Parathyroid adenoma (tissue), 2 donors: ENCODE measurements around the gene PDE4D.

Experiments
- H2AFZ ChIP-seq: fragments of 300-600 bp; sonication (generic); one replicate; pipeline ENCODE4 v1.7.0; 2017; ENCODE audit warnings: antibody characterized with exemption, mild to moderate bottlenecking
- H3K27ac ChIP-seq: fragments of 300-600 bp; sonication (generic); one replicate; pipeline ENCODE4 v1.7.0; 2017
- H3K27me3 ChIP-seq: fragments of 300-600 bp; sonication (generic); one replicate; pipeline ENCODE4 v1.7.0; 2017; ENCODE audit warnings: low read length; ENCODE audit not compliant: control insufficient read depth, insufficient read depth
- H3K36me3 ChIP-seq: fragments of 300-600 bp; sonication (generic); one replicate; pipeline ENCODE4 v1.7.0; 2017; ENCODE audit warnings: low read length; ENCODE audit not compliant: control insufficient read depth, insufficient read depth
- H3K4me1 ChIP-seq: fragments of 300-600 bp; sonication (generic); one replicate; pipeline ENCODE4 v1.7.0; 2017; ENCODE audit warnings: control low read depth
- H3K4me2 ChIP-seq: fragments of 300-600 bp; sonication (generic); one replicate; pipeline ENCODE4 v1.7.0; 2017; ENCODE audit warnings: low read length
- H3K4me3 ChIP-seq: fragments of 300-600 bp; sonication (generic); one replicate; pipeline ENCODE4 v1.7.0; 2017; ENCODE audit warnings: low read depth, low read length
- H3K79me2 ChIP-seq: fragments of 300-600 bp; sonication (generic); one replicate; pipeline ENCODE4 v1.7.0; 2017; ENCODE audit warnings: control low read depth
- H3K9ac ChIP-seq: fragments of 300-600 bp; sonication (generic); one replicate; pipeline ENCODE4 v1.7.0; 2017; ENCODE audit warnings: mild to moderate bottlenecking
- H3K9me3 ChIP-seq: fragments of 300-600 bp; sonication (generic); one replicate; pipeline ENCODE4 v1.7.0; 2017; ENCODE audit warnings: low read length; ENCODE audit not compliant: control insufficient read depth
- TF ChIP-seq, protein P1 (sequence below): fragments of 300-600 bp; sonication (generic); IDR thresholded peaks from one replicate; pipeline ENCODE4 v1.7.0; 2017; ENCODE audit warnings: antibody characterized with exemption, mild to moderate bottlenecking
- donor health status: primary hyperparathyroidism.

PDE4D gene

DNA sequence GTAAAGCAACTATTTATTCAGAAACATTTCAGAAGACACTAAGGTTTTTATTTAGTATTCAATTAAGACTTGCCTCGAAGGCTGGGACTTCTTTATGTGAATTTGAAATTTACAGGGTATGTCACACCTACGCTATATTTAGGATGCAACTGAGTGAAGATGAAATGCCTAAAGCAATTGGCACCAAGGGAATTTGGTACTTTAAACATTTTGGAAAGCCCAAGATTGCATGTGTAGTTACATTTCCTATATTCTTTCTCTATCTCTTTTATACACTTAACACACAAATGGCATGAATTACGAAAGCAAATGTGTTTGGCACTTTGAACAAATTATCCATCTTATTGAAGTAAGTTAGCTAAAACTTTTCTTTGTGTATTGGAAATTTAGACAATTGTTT lies 633.3 kb downstream of the PDE4D start:
- no peak overlapping the region for H3K4me3 ChIP-seq
- TF ChIP-seq, protein P1, sequence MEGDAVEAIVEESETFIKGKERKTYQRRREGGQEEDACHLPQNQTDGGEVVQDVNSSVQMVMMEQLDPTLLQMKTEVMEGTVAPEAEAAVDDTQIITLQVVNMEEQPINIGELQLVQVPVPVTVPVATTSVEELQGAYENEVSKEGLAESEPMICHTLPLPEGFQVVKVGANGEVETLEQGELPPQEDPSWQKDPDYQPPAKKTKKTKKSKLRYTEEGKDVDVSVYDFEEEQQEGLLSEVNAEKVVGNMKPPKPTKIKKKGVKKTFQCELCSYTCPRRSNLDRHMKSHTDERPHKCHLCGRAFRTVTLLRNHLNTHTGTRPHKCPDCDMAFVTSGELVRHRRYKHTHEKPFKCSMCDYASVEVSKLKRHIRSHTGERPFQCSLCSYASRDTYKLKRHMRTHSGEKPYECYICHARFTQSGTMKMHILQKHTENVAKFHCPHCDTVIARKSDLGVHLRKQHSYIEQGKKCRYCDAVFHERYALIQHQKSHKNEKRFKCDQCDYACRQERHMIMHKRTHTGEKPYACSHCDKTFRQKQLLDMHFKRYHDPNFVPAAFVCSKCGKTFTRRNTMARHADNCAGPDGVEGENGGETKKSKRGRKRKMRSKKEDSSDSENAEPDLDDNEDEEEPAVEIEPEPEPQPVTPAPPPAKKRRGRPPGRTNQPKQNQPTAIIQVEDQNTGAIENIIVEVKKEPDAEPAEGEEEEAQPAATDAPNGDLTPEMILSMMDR: no peak
- H2AFZ ChIP-seq: no peak overlapping the region
- H3K4me2 ChIP-seq: no peak overlapping the region
- H3K27ac ChIP-seq: no peak overlapping the region
- H3K9me3 ChIP-seq: no peaks in the 10 kb centered on the region
- no peak overlapping the region for H3K9ac ChIP-seq
- H3K4me1 ChIP-seq: peaks cover 3% of the 10 kb centered on the region
- no peaks in the 10 kb centered on the region for H3K79me2 ChIP-seq
- H3K36me3 ChIP-seq: no peaks in the 10 kb centered on the region
- H3K27me3 ChIP-seq: no peaks in the 10 kb centered on the region

DNA sequence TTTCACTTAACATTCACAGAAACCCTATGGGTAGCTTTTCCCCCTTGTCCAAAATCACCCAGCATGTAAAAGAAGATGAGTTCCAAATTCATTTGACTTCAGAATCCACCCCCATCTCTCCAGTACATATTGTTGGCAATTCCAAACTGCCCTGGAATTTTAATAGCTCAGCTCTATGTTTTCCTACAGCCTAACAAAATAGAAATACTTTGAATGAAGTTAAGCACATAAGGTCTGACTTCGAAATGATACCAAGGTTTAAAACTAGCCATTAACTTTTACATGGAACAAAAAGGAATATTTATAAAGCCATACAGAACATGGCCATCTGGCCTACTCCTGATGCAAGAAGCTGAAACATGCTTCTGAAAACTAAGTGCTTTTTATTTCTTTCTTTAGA lies 634.3 kb downstream of the PDE4D start:
- no peak overlapping the region for H3K27ac ChIP-seq
- H3K9ac ChIP-seq: no peak overlapping the region
- H3K9me3 ChIP-seq: no peaks in the 10 kb centered on the region
- H3K79me2 ChIP-seq: no peaks in the 10 kb centered on the region
- H2AFZ ChIP-seq: no peak overlapping the region
- H3K4me1 ChIP-seq: no peaks in the 10 kb centered on the region
- no peaks in the 10 kb centered on the region for H3K36me3 ChIP-seq
- H3K4me3 ChIP-seq: no peak overlapping the region
- H3K4me2 ChIP-seq: no peak overlapping the region
- H3K27me3 ChIP-seq: no peaks in the 10 kb centered on the region
- TF ChIP-seq, protein P1: no peak

DNA sequence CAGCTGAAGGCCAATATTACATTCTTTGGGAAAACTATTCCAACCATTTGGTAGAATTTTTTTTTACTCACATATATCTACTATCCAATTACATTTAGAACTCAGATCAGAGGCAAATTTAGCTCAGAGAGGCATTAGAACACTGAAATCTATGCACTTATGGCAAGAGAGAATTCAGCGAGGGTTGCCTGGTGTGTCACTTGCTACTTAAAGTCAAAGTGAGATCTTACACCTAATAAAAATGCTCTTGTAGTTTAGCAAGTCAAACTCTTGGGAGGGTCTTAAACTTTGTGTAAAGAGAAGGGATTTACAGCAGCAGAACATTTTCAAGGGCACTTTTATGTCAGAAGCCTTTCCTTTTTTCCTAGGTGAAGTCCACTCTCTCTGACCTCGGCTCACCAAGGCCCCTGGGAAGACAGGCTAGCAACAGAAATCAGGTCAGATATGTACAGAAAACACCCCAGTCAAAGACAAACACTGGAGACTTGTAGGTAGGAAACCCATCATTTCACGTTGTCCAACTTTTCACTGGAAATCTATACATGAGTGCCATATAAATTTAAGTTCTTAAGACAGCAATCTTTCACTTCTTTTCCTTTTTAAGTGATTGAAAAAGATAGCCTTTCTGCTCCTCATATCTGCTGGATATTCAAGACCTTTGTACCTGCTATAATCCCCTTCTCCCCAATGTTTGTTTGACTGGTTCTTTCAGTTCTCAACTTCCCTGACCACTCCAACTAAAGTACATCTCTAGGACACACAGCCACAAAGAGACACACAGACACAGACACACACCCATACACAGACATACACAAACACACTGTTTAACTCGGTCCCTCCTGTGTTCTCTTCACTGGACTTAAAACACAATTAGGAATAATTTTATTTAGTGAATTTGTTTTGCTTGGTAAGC lies 635.8 kb downstream of the PDE4D start:
- Histone ChIP-seq H3K9me3 (no peaks in the 10 kb centered on the region), H3K4me1 (no peaks in the 10 kb centered on the region), H3K4me2 (no peak overlapping the region), H3K4me3 (no peak overlapping the region), H2AFZ (no peak overlapping the region), H3K9ac (no peak overlapping the region), H3K79me2 (no peaks in the 10 kb centered on the region), H3K27me3 (no peaks in the 10 kb centered on the region), H3K27ac (no peak overlapping the region), H3K36me3 (no peaks in the 10 kb centered on the region)
- TF ChIP-seq, protein P1: no peak

DNA sequence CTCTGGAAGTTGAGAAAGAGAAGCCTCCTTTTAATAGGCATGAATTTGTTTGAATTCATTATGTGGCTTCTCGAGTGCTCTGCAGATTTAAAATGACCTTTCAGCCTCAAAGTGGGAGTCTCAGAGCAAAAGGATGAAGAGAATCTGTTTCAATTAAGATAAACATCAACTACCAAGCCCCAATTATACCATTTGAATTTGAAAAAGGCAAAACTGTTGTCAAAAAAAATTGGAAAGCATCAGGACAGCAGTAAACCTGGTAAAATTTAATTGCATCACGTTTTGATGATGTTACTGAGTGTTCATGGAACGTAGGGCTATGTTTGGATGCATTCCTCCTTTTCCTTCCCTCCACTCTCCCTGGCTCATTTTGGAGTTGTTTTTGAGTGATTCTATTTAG lies 637.2 kb downstream of the PDE4D start:
- no peak overlapping the region for H3K4me2 ChIP-seq

More for the DNA sequence above, 637.2 kb downstream of the PDE4D start:
- H3K27ac ChIP-seq: no peak overlapping the region
- H3K9ac ChIP-seq: no peak overlapping the region
- TF ChIP-seq, protein P1: no peak
- H3K79me2 ChIP-seq: no peaks in the 10 kb centered on the region
- H3K36me3 ChIP-seq: no peaks in the 10 kb centered on the region
- H2AFZ ChIP-seq: no peak overlapping the region
- no peaks in the 10 kb centered on the region for H3K4me1 ChIP-seq
- no peaks in the 10 kb centered on the region for H3K27me3 ChIP-seq
- H3K4me3 ChIP-seq: no peak overlapping the region
- H3K9me3 ChIP-seq: no peaks in the 10 kb centered on the region
